Thoracic aorta (tissue), 2 donors: ENCODE data around the gene PLEK2. TPM values are rescaled to one million over a fixed set of nuclear protein-coding genes. Genes with fewer than 3 reads are reported as not detected.

Experiments
- ATAC-seq: fragments of 150-250 bp; one replicate; pipeline ENCODE4 v1.8.0; 2017; ENCODE audit warnings: low read depth; ENCODE audit not compliant: insufficient number of reproducible peaks, low FRiP score
- DNase-seq: peaks from one replicate; pipeline ENCODE4 v3.0.0-alpha.2; 2020; ENCODE audit warnings: low spot score
- H3K27ac ChIP-seq, 2 donors: fragments of 200-600 bp; sonication (generic); 1 replicate in 1 of 2; 2 replicates in 1 of 2; pipeline ENCODE4 v1.5.1; 2016; ENCODE audit warnings: mild to moderate bottlenecking in 2 of 2, moderate library complexity in 2 of 2
- H3K27me3 ChIP-seq: fragments of 200-600 bp; sonication (generic); replicated peaks from 2 replicates; pipeline ENCODE4 v1.6.0; 2016; ENCODE audit warnings: mild to moderate bottlenecking; ENCODE audit not compliant: insufficient read depth
- H3K36me3 ChIP-seq: fragments of 200-600 bp; sonication (generic); one replicate; pipeline ENCODE4 v1.5.1; 2016
- H3K4me1 ChIP-seq, 2 donors: fragments of 200-600 bp; sonication (generic); 1 replicate in 1 of 2; 2 replicates in 1 of 2; pipeline versions ENCODE4 v1.5.1 to v1.6.0; 2016; ENCODE audit warnings: low read depth in 2 of 2, mild to moderate bottlenecking in 1 of 2; ENCODE audit not compliant: control insufficient read depth in 1 of 2
- H3K4me3 ChIP-seq: fragments of 200-600 bp; sonication (generic); 2 replicates; pipeline ENCODE4 v1.5.1; 2016; ENCODE audit warnings: mild to moderate bottlenecking
- H3K9me3 ChIP-seq: fragments of 200-600 bp; sonication (generic); 2 replicates; pipeline ENCODE4 v1.5.1; 2016
- total RNA-seq, 2 donors: library from RNA; depleted of rRNA; stranded (reverse); fragments of >200 nt; gene quantifications; one replicate each; pipeline versions ENCODE4 v1.1.0 to v1.2.3, GENCODE V29; 2016
- TF ChIP-seq, protein P1 (sequence below): fragments of 200-600 bp; sonication (generic); IDR thresholded peaks from one replicate; pipeline ENCODE4 v1.5.1; 2019; ENCODE audit warnings: antibody characterized with exemption

The PLEK2 gene
- 1 to 10 TPM; 2.0 to 5.9 TPM for total RNA-seq

DNA sequence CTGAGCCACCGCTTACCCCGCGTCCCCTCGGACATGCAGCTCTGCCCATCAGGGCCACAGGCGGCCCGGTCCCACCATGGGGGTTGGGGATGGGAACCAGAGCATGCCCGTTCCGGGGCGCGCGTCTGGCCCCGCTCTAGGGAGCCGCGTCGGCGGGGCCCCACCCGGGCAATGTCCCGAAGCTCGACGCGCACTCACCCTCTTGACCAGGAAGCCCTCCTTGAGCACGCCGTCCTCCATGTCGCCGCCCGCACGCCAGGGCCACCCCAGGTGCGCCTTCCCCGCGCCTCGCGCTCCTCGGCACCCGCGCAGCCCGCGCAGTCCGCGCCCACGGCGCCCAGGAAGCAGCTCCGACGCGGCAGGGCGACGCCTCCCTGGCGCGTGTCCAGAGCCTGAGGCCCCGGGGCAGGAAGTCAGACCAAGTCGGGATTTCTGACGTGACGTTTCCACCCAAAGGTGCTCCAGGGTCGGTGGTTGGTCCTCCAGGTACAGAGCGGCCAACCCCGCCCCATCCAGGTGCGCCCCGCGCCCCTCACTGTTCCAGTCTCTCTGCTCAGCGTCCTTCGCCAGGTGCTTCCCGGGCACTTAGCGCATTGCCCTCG, at the start of gene PLEK2:
TSS of gene PLEK2 (minus strand) at position 346 of the 602 bp plus-strand sequence. CDS start at position 240, 106 bp downstream.
- TF ChIP-seq, protein P1, sequence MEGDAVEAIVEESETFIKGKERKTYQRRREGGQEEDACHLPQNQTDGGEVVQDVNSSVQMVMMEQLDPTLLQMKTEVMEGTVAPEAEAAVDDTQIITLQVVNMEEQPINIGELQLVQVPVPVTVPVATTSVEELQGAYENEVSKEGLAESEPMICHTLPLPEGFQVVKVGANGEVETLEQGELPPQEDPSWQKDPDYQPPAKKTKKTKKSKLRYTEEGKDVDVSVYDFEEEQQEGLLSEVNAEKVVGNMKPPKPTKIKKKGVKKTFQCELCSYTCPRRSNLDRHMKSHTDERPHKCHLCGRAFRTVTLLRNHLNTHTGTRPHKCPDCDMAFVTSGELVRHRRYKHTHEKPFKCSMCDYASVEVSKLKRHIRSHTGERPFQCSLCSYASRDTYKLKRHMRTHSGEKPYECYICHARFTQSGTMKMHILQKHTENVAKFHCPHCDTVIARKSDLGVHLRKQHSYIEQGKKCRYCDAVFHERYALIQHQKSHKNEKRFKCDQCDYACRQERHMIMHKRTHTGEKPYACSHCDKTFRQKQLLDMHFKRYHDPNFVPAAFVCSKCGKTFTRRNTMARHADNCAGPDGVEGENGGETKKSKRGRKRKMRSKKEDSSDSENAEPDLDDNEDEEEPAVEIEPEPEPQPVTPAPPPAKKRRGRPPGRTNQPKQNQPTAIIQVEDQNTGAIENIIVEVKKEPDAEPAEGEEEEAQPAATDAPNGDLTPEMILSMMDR = no peak
- peak within 1 kb of the TSS; percentile 67 for H3K4me3 ChIP-seq
- DNase-seq (no peak), ATAC-seq (no peak)
- H3K9me3 ChIP-seq = no peaks in the 10 kb centered on the region
- no peak within 1 kb of the TSS for H3K27ac ChIP-seq
- peaks cover 0 to 8% of the 10 kb centered on the region in 2 donors for H3K4me1 ChIP-seq
- peaks cover 9% of the 10 kb centered on the region for H3K27me3 ChIP-seq
- H3K36me3 ChIP-seq = no peaks in the 10 kb centered on the region

DNA sequence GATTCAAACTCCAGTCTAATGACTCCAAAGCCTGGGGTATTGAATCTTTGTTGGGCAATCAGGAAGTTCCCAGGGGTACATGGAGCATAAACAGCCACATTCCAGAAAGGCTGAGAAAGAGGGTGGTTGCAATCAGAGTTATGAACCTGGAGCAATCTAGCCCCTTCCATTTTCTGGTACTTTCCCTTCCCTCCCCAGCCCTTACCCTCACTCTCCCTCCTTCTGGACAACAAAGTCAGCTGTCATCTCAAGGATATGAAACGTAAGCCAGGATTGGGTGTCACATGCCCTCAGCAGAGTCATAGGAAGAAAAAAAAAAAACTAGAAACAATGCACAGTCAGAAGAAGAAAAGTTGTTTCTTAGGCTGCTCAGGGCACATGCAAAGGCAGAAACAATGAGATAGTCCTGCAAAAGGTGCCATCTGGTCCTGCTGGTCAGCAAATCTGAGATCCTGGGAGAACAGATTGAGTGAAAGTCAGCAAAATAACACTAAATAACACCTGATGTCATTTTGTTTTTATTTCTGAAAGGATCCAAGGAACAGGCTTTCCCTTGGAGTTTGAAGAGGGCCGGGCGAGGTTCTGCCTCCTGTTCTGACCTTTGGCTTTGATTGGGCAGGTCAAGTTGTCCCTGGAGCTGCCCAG, 49.5 kb upstream of the PLEK2 start:
- TF ChIP-seq, protein P1 = no peak

DNA sequence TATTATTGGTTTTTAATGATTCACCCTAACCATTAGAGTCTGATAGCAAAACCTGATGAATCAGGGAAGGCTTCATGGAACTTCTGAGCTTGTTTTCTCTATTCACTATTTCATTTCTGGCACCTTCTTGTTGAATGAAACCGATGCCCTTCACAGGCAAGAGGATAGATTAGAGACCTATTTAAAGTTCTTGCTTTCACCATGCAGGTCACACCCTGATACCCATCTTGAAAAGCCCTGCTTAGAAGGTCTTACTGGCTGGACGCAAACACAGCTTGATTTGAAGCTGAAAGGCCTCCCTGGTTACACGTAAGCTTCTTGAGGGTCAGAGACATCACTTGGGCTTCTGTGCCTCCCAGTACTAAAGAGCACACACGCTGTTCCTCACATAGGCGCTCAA, 47.4 kb upstream of the PLEK2 start:
- TF ChIP-seq, protein P1 = no peak
- Histone ChIP-seq H3K27ac (no peak overlapping the region), H3K36me3 (no peaks in the 10 kb centered on the region), H3K9me3 (no peaks in the 10 kb centered on the region), H3K4me3 (no peak overlapping the region), H3K27me3 (no peaks in the 10 kb centered on the region), H3K4me1 (no peaks in the 10 kb centered on the region)
- ATAC-seq = no peak
- DNase-seq = no peak

More for the DNA sequence above, 49.5 kb upstream of the PLEK2 start:
- no peak overlapping the region for H3K27ac ChIP-seq
- no peaks in the 10 kb centered on the region for H3K4me1 ChIP-seq
- no peaks in the 10 kb centered on the region for H3K36me3 ChIP-seq
- H3K9me3 ChIP-seq = no peaks in the 10 kb centered on the region
- H3K27me3 ChIP-seq = no peaks in the 10 kb centered on the region
- DNase-seq (no peak), ATAC-seq (no peak)
- no peak overlapping the region for H3K4me3 ChIP-seq

DNA sequence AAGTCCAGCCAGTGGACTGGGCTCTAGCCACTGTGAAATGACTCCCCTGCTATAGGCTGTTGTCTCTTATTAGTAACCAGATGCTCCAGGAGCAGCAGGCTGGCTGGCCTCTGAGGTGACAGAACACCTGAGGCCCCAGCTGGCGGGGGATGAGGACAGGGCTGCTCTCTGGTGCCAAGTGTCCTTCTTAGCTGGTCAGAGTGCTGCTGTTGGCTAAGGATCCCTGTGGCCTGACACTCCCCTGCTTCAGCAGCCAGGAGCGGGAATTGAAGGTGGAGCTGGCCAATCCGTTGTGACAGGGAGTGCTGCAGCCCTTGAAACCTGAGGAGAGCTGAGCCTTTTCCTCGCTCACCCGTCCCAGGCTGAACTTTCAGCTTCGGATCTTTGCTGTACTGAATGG, 45.8 kb upstream of the PLEK2 start:
- DNase-seq = no peak
- TF ChIP-seq, protein P1 = no peak
- Histone ChIP-seq H3K27me3 (no peaks in the 10 kb centered on the region), H3K4me3 (no peak overlapping the region), H3K4me1 (no peaks in the 10 kb centered on the region), H3K27ac (no peak overlapping the region), H3K9me3 (no peaks in the 10 kb centered on the region), H3K36me3 (no peaks in the 10 kb centered on the region)
- no peak for ATAC-seq

GRCh38 chr14:67456732-67457131, 44.8 kb upstream of the PLEK2 start:
- H3K4me1 ChIP-seq = no peaks in the 10 kb centered on the region
- no peak for DNase-seq
- no peak overlapping the region for H3K27ac ChIP-seq
- H3K36me3 ChIP-seq = no peaks in the 10 kb centered on the region
- no peaks in the 10 kb centered on the region for H3K9me3 ChIP-seq
- TF ChIP-seq, protein P1 = no peak
- ATAC-seq = no peak
- H3K4me3 ChIP-seq = no peak overlapping the region
- H3K27me3 ChIP-seq = no peaks in the 10 kb centered on the region
